ENCODE data around the gene ABTB1. TPM values are rescaled to one million over a fixed set of nuclear protein-coding genes. Genes with fewer than 3 reads are reported as not detected.

The ABTB1 gene
- total RNA-seq, 1 experiment from 2014 or later, result 27.2 TPM

DNA sequence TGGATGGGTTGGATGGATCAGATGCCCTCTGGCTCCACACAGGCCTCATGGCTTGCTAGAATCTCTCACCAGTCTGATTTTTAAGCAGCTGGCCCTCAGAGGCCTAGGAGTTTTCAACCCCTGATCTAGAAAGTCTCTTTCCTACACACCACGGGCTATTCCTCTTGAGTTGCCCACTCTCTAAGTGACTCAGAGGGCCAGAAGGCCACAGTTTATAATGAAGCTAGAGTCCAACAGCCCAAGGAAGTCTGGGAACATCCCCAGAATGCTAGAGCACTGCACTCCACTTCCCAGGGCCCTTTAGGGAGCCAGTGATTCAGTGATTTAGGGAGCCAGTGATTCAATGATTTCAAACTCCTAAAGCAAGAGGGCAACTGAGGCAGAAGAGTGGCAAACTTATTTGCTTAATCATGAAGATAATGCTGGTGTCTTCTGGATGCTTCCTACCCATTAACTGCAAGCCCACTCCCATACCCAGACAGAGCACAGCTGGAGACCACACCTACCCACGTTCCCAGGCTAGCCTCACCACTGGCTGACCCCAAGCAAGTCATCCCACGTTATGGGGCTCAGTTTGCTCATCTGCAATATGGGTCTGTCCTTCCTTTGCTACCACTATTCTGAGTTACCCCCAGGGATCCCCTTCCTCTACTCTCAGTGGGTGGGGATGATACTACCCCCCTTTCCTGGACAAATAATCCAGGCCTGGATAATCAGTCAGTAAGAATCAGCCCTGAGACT is 36.7 kb downstream of the ABTB1 start:
- DNase-seq, result no peak
- no peaks in the 10 kb centered on the region for H3K9me3 Mint-ChIP-seq (ENCODE audit: low read depth, unreplicated experiment)
- no peaks in the 10 kb centered on the region for H3K4me1 Mint-ChIP-seq (ENCODE audit: low read depth, unreplicated experiment)
- no peaks in the 10 kb centered on the region for H3K36me3 Mint-ChIP-seq (ENCODE audit: insufficient read depth, unreplicated experiment)
- no peak overlapping the region for H3K27ac Mint-ChIP-seq (ENCODE audit: unreplicated experiment)
- CTCF ChIA-PET, result no interaction called here
- no peaks in the 10 kb centered on the region for H3K27me3 Mint-ChIP-seq (ENCODE audit: unreplicated experiment)
- intact Hi-C loops (cut with micrococcal nuclease; ENCODE audit: unreplicated experiment), result no loop called here
- TF ChIP-seq, protein P1, sequence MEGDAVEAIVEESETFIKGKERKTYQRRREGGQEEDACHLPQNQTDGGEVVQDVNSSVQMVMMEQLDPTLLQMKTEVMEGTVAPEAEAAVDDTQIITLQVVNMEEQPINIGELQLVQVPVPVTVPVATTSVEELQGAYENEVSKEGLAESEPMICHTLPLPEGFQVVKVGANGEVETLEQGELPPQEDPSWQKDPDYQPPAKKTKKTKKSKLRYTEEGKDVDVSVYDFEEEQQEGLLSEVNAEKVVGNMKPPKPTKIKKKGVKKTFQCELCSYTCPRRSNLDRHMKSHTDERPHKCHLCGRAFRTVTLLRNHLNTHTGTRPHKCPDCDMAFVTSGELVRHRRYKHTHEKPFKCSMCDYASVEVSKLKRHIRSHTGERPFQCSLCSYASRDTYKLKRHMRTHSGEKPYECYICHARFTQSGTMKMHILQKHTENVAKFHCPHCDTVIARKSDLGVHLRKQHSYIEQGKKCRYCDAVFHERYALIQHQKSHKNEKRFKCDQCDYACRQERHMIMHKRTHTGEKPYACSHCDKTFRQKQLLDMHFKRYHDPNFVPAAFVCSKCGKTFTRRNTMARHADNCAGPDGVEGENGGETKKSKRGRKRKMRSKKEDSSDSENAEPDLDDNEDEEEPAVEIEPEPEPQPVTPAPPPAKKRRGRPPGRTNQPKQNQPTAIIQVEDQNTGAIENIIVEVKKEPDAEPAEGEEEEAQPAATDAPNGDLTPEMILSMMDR (IDR thresholded peaks at IDR 0.05; ENCODE audit: unreplicated experiment), result no peak
- no TSS peak for BruUV-seq (replicated peaks)
- no peak overlapping the region for H3K4me3 Mint-ChIP-seq (ENCODE audit: low read depth, unreplicated experiment)

DNA sequence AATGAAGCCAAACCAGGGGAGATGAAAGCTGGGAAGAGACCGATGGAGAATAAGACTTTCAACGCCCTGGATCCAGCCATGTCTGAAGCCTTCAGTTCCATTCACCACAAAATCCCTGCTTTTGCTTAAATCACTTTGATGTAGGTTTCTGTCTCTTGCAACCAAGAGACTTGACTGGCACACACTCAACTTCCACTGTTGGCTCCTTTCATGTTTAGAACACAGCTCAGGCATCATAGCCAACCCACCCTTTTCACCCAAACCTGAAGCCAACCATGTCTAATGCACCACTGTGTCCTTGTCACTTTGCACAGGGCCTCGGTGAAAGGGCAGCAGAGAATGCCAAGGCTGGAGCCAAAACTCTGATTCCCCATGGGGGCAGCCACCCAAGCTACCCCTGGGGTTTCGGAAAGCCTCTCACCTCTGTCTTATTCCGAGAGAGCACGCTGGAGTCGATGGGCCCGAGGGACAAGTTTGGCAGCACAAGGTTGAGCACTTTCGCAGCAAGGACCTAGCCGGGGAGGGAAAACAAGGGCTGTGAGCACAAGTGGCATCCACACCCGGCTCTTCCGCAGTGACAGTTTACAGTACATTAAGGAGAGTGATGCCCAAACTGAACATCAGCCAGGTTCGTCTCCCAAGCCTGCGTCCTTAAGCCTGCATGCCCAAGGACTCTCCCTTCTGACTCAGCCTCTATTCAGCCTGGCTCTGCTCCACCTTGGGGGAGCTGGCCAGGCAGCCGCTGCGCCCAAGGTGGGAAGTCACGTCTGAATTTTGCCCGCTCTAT is 37.6 kb downstream of the ABTB1 start:
- CTCF ChIA-PET, result interaction anchor here (0.6 kb wide), 1 partner anchor 35 kb away, joined by 4 read pairs; no protein-coding TSS in a partner anchor
- Mint-ChIP-seq H3K36me3 (ENCODE audit: insufficient read depth, unreplicated experiment) (no peaks in the 10 kb centered on the region), H3K27me3 (ENCODE audit: unreplicated experiment) (no peaks in the 10 kb centered on the region), H3K27ac (ENCODE audit: unreplicated experiment) (no peak overlapping the region), H3K4me1 (ENCODE audit: low read depth, unreplicated experiment) (no peaks in the 10 kb centered on the region), H3K9me3 (ENCODE audit: low read depth, unreplicated experiment) (no peaks in the 10 kb centered on the region), H3K4me3 (ENCODE audit: low read depth, unreplicated experiment) (no peak overlapping the region)
- no TSS peak for BruUV-seq (replicated peaks)
- DNase-seq, result no peak
- TF ChIP-seq, protein P1 (IDR thresholded peaks at IDR 0.05; ENCODE audit: unreplicated experiment), result no peak
- intact Hi-C loops (cut with micrococcal nuclease; ENCODE audit: unreplicated experiment), result no loop called here

DNA sequence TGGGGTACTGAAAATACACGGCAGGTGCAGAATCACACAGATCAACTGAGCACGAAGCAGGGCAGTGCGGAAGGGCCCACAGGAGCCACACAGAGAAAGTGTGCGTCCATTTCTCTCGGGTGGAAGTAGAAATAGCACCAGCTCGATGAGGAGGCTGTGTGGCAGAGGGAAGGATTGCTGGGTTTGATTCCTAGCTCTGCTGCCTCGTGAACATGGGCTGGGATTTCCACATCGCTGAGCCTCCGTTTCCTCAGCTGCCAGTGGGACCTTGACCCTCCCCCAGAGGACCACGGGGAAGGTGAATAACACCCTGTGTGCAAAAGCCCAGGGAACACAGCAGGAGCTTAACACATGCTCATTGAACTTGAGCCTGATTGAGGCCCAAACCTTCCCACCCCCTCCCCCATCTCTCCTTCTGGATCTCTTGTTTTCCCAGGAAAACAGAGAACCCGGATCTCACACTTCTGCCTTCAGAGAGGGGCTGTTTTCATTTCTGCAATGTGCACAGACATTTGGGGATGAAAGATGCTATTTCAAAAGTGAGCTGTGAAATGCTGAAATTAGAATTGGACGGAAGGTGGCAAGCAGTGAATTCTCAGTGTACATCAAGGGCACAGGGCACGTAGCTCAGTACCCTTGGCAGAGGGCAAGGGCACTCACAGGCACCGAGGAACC is 38.4 kb downstream of the ABTB1 start:
- H3K27ac Mint-ChIP-seq (ENCODE audit: unreplicated experiment), result no peak overlapping the region
- no peaks in the 10 kb centered on the region for H3K9me3 Mint-ChIP-seq (ENCODE audit: low read depth, unreplicated experiment)
- H3K36me3 Mint-ChIP-seq (ENCODE audit: insufficient read depth, unreplicated experiment), result no peaks in the 10 kb centered on the region
- H3K4me1 Mint-ChIP-seq (ENCODE audit: low read depth, unreplicated experiment), result no peaks in the 10 kb centered on the region
- no peak for DNase-seq
- TF ChIP-seq, protein P1 (IDR thresholded peaks at IDR 0.05; ENCODE audit: unreplicated experiment), result no peak
- no peaks in the 10 kb centered on the region for H3K27me3 Mint-ChIP-seq (ENCODE audit: unreplicated experiment)
- H3K4me3 Mint-ChIP-seq (ENCODE audit: low read depth, unreplicated experiment), result no peak overlapping the region
- intact Hi-C loops (cut with micrococcal nuclease; ENCODE audit: unreplicated experiment), result no loop called here
- CTCF ChIA-PET, result interaction anchor here (0.6 to 0.7 kb wide), 2 partner anchors 36 to 97 kb away, joined by 3 to 4 read pairs; no protein-coding TSS in a partner anchor
- no TSS peak for BruUV-seq (replicated peaks)

DNA sequence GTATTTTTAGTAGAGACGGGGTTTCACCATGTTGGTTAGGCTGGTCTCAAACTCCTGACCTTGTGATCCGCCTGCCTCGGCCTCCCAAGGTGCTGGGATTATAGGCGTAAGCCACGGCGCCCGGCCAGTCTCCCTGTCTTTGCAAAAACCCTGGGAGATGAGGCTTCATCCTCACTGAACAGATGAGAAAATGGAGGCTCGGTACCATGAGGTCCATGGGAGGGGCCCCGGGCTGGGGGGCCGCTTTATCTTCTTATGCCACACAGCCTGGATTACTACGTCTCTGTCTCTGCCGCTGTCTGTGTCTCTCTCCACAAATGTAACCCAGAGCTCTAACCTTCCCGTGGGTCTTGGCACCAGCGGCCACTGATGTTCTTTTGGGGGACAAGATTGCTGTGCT is 39.1 kb downstream of the ABTB1 start:
- DNase-seq, result no peak
- CTCF ChIA-PET, result interaction anchor here (0.7 kb wide), 1 partner anchor 96 kb away, joined by 3 read pairs; no protein-coding TSS in a partner anchor
- H3K9me3 Mint-ChIP-seq (ENCODE audit: low read depth, unreplicated experiment), result no peaks in the 10 kb centered on the region
- H3K27ac Mint-ChIP-seq (ENCODE audit: unreplicated experiment), result no peak overlapping the region
- intact Hi-C loops (cut with micrococcal nuclease; ENCODE audit: unreplicated experiment), result no loop called here
- no peak overlapping the region for H3K4me3 Mint-ChIP-seq (ENCODE audit: low read depth, unreplicated experiment)
- no TSS peak for BruUV-seq (replicated peaks)
- H3K36me3 Mint-ChIP-seq (ENCODE audit: insufficient read depth, unreplicated experiment), result no peaks in the 10 kb centered on the region
- TF ChIP-seq, protein P1 (IDR thresholded peaks at IDR 0.05; ENCODE audit: unreplicated experiment), result no peak
- H3K4me1 Mint-ChIP-seq (ENCODE audit: low read depth, unreplicated experiment), result no peaks in the 10 kb centered on the region
- H3K27me3 Mint-ChIP-seq (ENCODE audit: unreplicated experiment), result no peaks in the 10 kb centered on the region
